HG02840 (cell line): ENCODE measurements around the gene OR10G3.
"Not testable (repeated sequence)": the region's sequence is repeated elsewhere in the genome, so short reads cannot be mapped to it uniquely, and the experiment has no call there.

Source experiments
- ATAC-seq: cut with Tn5 transposase; IDR thresholded peaks from one replicate; pipeline ENCODE4 v1.9.1; 2021; ENCODE audit warnings: mild to moderate bottlenecking, moderate library complexity, moderate number of reproducible peaks; ENCODE audit not compliant: unreplicated experiment, low FRiP score

Gene OR10G3, protein sequence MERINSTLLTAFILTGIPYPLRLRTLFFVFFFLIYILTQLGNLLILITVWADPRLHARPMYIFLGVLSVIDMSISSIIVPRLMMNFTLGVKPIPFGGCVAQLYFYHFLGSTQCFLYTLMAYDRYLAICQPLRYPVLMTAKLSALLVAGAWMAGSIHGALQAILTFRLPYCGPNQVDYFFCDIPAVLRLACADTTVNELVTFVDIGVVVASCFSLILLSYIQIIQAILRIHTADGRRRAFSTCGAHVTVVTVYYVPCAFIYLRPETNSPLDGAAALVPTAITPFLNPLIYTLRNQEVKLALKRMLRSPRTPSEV

DNA sequence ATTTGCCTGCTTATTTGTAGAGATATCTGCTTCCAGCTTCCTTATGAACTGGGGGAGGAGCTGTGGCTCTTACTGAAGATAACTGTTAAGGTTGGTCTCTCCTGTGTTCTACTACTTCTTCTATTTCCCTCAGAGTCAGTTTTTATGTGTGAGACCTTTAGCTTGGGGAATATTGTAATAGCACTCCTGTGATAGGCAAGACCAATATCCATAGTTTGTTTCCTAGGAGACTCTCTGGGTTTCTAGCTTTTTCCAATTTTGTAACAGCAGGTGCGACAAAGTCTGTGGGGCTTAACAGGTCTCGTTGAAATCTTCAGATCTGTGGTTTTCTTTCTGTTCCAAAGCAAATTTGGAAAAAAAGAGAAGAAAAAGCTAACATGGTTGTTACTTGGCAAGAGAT is at the start of gene OR10G3:
Gene OR10G3, minus strand, starts transcription at position 101 of the 400 bp plus-strand sequence. CDS start 9,332 bp downstream, outside the sequence.
- ATAC-seq: no peak

DNA sequence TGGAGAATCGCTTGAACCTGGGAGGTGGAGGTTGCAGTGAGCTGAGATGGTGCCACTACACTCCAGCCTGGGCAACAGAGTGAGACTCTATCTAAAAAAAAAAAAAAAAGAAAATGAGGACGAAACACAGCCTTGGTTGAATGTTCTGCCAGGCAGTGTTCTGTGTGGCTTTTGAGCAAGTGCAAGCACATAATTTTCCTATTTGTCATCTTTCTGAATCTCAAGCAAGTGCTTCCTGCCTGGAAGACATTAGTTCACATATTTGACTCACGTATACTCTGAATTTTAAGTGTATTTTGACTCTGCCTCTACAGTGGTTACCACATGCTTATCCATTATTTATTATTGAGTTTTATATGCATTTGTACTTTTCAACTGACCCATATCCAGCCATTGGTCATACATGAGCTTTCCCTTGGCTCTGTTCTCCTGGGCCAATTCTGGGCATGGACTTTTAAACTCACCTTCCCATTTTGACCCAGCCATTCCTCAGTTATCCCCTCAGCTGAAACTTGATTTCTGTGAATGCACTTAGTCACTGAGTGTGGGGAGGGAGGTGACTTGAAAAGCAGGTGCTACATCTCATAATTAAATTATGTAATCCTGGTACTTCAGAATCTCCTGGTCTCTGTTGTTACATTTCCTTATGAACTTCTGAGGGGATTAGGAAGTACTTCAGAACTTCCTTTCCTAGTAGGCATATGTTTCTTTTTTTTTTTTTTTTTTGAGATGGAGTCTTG is 46.8 kb upstream of the OR10G3 start:
- ATAC-seq: no peak

DNA sequence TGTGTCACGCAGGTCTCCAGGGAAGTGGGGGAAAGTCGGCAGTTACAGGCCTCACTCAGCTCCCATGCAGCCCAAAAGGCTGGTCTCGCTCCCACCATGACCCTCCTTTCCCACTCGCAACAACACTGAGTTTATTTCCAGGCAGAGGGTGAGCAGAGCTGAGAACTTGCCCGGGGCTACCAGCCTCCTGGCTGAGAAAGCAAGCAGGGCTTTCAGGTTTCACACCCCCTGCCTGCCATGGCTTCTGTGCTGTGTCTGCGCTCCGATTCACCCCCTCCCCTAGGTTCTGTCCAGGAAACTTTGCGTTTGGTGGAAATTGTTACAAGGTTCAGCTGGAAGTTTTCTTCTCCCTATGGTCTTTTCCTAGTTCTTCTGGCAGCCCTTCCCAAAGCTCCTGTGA is 37.7 kb upstream of the OR10G3 start:
- ATAC-seq: no peak

DNA sequence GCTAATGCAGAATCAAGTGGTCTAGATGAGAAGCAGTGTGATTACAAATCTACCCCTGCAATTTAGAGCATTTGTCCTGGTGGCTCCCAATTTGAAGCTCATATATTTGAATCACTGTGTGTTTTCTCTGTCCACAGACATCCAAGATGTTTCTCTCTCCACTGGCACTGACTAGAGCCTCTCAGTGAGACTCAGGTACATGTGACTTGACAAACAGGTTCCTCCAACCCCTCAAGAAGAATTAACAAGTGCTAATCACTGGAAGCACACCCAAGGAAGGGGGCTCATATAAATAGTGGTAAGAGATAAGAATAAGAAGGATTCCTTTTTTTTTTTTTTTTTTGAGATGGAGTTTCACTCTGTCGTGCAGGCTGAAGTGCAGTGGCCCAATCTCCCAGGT is 34.4 kb upstream of the OR10G3 start:
- ATAC-seq: no peak

DNA sequence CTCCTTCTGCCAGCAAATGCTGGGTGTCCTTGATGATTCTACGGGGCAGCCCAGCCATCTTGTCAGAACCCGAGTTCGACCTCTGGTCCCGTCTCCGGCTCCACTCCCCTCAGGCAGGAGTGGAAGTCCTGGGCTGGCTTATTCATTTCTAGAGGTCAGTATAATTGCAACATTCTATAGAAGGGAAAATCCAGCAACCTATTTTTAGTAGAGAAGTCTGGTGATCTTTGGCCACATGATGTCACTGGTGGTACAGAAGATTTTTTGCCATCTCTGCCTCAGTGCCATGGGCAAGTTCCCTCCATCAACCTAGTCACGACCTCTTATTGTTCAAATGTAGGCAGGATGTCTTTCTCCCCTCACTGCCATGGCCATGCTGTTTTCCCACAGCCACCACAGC is 32.4 kb upstream of the OR10G3 start:
- no peak for ATAC-seq

DNA sequence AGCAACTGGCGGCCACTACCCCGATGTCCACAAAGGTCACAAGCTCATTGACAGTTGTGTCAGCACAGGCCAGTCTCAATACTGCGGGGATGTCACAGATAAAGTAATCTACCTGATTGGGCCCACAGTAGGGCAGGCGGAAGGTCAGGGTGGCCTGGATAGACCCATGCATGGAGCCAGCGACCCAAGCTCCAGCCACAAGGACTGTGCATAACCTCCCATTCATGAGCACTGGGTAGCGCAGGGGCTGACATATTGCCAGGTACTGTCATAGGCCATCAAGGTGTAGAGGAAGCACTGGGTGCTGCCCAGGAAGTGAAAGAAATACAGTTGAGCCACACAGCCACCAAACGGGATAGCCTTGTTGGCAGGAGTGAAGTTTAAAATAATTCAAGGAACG is 22.3 kb upstream of the OR10G3 start:
- not testable (repeated sequence) for ATAC-seq

DNA sequence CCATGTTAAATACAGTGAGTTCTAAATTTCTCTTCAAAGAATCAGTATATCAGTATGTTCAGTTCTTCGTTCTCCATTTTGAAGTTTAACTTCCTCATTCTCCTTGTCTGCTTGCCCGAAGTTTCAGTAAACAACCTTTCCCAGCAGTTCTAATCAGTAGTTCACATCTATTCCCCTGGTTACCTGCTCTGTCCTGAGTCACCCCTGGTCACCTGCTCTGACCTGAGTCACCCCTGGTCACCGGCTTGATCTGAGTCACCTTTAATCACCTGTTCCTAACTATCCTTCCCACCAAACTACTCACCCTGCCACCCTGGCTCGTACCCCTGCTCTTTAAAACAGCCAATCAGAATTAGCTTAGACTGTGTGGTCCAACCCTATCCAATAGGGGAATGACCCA is 9.4 kb upstream of the OR10G3 start:
- ATAC-seq: no peak

DNA sequence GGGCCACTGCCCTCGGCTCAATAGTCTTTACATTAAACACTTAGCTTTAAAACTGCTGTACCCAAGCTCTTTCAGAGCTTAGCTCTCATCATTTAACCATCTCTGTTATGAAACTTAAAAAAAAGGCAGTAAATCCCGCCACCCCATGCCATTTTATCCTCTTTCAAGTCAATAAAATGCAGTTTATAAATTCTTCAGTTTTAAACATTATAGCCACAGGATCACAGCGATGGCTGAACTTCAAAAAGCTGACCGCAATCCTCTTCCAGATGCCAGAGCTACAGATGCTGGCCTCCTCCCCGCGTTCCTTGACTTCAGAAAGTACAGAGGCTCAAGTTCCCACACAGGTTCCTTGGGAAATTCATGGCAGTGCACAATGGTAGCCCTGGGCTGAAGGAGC is 4.2 kb downstream of the OR10G3 start:
- ATAC-seq: no peak

DNA sequence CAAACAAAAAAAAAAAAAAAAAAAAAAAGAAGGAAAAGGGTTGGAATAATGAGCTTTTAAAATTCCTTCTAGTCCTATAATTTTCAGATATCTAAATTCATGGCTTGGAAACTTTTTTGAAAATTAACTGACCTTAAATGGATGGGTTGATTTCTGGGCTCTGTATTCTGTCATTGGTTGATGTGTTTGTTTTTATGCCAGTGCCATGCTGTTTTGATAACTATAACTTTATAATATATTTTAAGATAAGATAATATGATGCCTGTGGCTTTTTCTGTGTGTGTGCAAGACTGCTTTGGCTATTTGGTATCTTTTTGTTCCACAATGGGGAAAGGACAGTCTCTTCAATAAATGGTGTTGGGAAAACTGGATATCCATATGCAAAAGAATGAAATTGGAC is 7.3 kb downstream of the OR10G3 start:
- no peak for ATAC-seq

DNA sequence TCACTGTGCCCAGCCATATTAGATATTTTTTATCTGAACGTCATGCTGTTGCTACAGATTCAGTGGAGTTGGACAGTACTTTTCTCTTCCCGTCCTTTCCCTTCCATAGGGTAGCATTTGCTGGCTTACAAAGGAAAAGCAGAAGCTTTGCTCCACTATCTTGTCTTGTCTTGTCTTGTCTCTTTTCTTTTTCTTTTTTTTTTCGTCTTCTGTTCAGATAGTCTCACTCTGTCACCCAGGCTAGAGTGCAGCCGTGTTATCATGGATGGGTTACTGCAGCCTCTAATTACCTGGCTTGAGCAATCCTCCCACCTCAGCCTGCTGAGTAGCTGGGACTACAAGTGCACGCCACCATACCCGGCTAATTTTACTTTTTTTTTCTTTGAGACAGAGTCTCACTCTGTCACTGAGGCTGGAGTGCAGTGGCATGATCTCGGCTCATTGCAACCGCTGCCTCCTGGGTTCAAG is 21.1 kb downstream of the OR10G3 start:
- ATAC-seq: no peak

DNA sequence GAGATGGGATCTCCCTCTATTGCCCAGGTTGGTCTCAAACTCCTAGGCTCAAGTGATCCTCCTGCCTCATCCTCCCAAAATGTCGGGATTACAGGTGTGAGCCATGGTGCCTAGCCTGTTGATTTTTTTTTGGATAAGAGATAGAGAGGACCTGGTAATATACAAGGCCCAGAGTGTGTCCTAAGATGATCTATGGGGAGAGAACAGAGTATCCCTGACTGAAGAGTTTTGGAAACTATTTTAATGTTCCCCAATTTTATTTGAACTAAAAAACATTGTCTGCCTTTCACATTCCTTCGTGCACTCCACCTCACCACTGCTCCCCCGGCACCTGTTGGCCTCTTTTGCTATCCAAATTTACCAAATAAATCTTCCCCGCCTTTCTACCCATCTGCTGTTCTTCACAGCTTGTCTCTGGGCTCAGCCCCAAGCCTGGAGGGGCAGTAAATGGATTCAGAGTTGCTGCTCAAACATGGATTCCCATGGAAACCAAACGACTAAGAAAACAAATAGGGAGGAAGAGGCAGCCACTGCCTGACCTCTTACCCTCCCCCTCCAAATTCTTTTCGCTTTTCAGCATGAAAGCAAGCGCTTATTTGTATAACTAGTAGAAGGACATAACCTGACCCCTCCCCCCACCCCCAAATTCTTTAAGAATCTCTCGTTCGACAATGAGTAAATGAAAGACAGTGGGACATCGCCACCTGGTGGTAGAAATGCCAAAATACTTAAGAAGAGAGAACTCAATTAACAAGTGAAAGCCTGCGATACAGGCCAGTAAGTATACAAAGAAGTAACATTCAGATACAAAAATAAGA is 22.6 kb downstream of the OR10G3 start:
- ATAC-seq: no peak

DNA sequence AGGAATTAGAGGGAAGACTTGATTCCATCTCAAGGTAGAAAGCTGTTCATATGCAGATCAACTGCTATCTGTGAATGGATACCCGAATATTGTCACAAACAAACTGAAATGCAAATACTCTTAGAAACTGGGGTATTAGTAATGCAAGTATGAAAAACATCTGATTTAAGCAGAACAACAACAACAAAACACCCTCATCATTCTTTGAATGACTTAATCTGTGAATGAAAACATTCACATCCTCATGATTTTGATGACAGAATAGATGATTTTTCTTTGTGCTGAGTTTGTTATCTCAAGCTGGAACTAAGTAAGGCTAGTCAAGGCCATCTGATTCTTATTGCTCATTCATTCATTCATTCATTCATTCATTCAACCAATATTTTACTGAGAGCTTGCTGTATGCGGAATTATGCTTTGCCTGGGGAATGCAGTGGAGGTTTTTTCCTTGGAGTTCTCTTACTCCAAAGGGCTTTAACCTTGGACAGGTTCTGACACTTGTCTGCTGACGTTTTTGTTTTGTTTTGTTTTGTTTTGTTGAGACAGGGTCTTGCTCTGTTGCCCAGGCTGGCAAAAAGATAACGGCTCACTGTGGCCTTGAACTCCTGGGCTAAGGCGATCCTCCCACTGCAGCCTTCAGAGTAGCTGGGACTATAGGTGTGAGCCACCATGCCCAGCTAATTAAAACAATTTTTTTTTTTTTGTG is 23.3 kb downstream of the OR10G3 start:
- ATAC-seq: no peak

DNA sequence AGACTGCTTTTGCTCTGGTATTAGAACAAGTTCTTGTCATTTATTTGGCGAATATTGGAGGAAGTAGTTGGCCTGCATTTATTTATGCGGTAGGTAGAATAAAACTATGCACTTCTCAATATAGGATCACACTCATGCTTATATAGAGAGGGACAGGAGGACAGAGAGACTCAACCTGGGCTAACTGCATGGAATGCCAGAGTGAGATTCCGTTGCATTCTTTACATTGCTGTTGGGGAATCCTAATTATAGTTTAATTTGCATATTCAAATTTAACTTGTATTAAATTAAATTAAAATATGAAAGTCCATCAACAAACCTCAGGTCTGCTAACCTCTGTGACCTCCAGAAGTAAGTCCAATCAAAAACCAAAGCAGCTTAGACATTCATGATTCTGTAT is 26.6 kb downstream of the OR10G3 start:
- ATAC-seq: no peak

DNA sequence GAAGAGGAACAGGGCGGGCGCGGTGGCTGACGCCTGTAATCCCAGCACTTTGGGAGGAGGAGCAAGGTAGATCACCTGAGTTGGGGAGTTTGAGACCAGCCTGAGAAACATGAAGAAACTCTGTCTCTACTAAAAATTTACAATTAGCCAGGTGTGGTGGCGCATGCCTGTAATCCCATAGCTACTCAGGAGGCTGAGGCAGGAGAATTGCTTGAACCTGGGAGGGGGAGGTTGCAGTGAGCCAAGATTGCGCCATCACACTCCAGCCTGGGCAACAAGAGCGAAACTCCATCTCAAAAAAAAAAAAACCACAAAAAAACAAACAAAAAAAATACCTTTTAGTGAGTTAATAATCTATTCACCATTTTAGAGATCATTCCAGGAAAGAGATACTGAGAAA is 35.3 kb downstream of the OR10G3 start:
- not testable (repeated sequence) for ATAC-seq

DNA sequence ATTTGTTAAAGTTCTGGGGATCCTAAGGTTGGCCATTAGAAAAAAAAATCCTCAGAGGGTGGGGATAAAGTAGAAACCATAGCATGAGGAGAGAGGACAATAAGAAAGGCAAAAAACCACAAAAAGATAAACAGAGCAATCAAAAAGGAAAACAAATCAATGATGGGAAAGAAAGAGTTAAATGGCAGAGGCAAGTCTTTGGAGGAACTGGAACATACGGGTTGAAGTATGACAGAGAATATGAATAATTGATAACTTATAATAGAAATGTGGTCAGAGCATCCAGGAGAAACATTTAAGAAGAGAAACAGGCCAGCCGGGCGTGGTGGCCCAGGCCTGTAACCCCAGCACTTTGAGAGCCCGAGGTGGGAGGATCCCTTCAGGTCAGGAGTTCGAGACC is 35.9 kb downstream of the OR10G3 start:
- ATAC-seq: no peak

DNA sequence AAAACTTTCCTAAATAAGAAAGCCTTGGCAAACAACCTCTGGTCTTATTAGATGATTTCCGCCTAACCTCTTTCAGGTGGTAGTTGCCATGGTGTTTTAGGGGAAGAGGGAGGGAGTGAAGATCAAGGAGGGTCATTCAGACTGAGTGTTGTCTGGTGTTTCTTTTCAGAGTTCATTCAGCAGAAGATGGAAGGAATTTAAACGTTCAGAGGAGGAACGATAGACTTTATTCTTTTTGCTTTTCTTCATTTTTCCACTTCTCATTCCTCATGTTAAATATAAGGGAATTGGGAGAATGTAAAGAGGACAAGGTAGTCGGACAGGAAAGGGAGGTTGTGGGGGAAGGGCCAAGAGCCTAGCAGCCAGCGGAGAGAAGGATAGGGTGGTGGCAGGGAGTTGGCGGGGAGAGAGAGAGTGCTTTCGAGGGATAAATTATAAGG is 36.3 kb downstream of the OR10G3 start:
- no peak for ATAC-seq

DNA sequence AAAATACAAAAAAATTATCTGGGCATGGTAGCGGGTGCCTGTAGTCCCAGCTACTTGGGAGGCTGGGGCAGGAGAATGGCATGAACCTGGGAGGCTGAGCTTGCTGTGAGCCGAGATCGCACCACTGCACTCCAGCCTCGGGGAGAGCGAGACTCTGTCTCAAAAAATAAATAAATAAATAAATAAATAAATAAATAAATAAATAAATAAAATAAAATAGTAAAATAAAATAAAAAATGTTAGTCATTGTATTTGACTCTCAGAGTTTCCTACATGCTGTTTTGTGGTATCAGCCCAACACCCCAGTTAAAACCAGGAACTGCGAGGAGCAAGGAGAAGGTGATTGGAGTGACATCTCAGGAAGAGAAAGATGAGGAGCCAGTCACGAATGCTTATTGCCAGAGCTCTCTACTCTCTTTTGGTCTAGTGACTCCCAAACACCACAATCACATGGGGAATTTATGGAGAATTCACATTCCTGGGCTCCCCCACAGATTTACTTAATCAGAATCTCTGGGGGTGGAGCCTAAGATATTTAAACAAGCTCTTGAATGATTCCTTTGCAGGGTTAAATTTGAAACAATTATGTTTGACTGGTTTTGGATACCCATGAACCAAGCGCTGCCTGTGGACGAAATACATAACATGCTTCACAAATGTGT is 38.3 kb downstream of the OR10G3 start:
- ATAC-seq: no peak

DNA sequence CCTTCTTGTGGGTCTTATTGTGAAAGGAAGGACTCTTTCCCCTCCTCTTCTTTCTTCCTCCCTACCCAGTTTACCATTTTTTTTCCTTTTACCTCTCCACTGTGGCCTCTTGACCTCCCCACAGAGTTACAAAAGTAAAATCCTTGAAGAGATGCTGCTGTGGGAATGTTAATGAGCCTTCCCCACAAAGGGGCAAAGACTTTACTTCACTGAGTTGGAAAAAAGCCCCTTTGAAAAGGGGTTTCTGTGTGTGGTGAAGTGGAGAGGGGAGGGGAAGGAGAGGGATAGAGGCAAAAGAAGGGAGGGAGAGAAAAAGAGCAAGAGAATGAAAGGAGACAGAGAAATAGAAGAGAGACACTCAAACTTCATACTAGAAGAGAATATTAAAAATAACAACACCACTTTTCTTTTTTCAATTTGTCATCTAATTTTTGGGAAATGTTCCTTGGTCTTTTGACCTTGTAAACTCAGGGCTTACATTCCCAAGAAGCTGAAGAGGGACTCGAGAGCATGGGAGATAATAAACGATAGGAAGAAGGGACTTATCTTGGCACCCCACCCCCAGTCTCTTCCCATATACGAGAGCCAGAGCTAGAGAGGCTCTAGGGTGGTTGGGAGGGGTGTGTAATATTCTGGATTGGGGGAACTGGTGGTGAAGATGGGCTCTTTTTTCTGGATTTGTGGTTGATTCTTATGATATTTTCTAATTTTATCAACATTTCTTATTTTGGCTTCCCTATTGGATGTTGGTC is 40.5 kb downstream of the OR10G3 start:
- ATAC-seq: no peak

DNA sequence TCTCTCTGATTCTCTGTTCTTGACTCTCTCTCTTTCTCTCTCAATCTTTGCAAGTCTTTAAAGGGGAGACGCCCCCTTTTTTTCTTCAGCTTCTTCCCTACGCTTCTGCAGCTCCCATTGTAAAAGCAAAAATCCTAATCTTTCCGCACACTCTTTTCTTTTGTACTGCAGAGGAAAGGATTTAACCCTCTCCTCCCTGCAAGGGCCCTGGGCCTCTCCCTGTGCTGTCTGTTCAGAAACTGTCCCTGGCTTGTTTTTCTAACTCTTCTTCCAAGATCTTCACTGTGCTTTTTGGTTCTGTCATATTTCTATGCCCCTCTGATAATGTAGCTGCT is 42.8 kb downstream of the OR10G3 start:
- no peak for ATAC-seq
